GM19467 (cell line): ENCODE data around the gene IMPDH1.

Experiments used
- ATAC-seq: cut with Tn5 transposase; IDR thresholded peaks from one replicate; pipeline ENCODE4 v1.9.1; 2021; ENCODE audit warnings: mild to moderate bottlenecking, moderate library complexity; ENCODE audit not compliant: unreplicated experiment

IMPDH1 gene

GRCh38 chr7:128389618-128390329, 20.0 kb downstream of the IMPDH1 start:
- ATAC-seq = no peak

GRCh38 chr7:128389085-128389617, 20.6 kb downstream of the IMPDH1 start:
- no peak for ATAC-seq

GRCh38 chr7:128388145-128388485, 21.7 kb downstream of the IMPDH1 start:
- ATAC-seq = no peak

- ATAC-seq = no peak
Observed at GRCh38 chr7:128387216-128388144, 22.3 kb downstream of the IMPDH1 start.

GRCh38 chr7:128385988-128386925, 23.5 kb downstream of the IMPDH1 start:
- no peak for ATAC-seq

GRCh38 chr7:128384726-128385125, 25.1 kb downstream of the IMPDH1 start:
- no peak for ATAC-seq

- ATAC-seq = no peak
Observed at GRCh38 chr7:128383776-128384175, 26.0 kb downstream of the IMPDH1 start.

- ATAC-seq = no peak
Observed at GRCh38 chr7:128381161-128381821, 28.5 kb downstream of the IMPDH1 start.

GRCh38 chr7:128380483-128381106, 29.2 kb downstream of the IMPDH1 start:
- no peak for ATAC-seq

GRCh38 chr7:128379900-128380479, 29.8 kb downstream of the IMPDH1 start:
- no peak for ATAC-seq

- no peak for ATAC-seq
Observed at GRCh38 chr7:128378637-128379036, 31.1 kb downstream of the IMPDH1 start.

- no peak for ATAC-seq
Observed at GRCh38 chr7:128376077-128376476, 33.7 kb downstream of the IMPDH1 start.

- ATAC-seq = no peak
Observed at GRCh38 chr7:128374041-128374440, 35.7 kb downstream of the IMPDH1 start.

GRCh38 chr7:128373606-128374005, 36.2 kb downstream of the IMPDH1 start:
- ATAC-seq = no peak

- no peak for ATAC-seq
Observed at GRCh38 chr7:128370491-128370890, 39.3 kb downstream of the IMPDH1 start.

GRCh38 chr7:128366986-128367385, 42.8 kb downstream of the IMPDH1 start:
- ATAC-seq = no peak

- ATAC-seq = no peak
Observed at GRCh38 chr7:128366300-128366699, 43.5 kb downstream of the IMPDH1 start.

GRCh38 chr7:128365432-128365831, 44.4 kb downstream of the IMPDH1 start:
- ATAC-seq = no peak

- ATAC-seq = no peak
Observed at GRCh38 chr7:128364166-128364870, 45.5 kb downstream of the IMPDH1 start.
